Hepatocyte (in vitro differentiated cells): ENCODE data around the gene CCR5. TPM values are rescaled to one million over a fixed set of nuclear protein-coding genes. Genes with fewer than 3 reads are reported as not detected.
A peak's percentile ranks its signal among the peaks of the same experiment; 100 is the strongest.
"Not testable (repeated sequence)": the region's sequence is repeated elsewhere in the genome, so short reads cannot be mapped to it uniquely, and the experiment has no call there.

Experiments used
- DNase-seq: peaks from one replicate; pipeline ENCODE4 v3.0.0-alpha.2; 2016; ENCODE audit warnings: low spot score
- H2AFZ ChIP-seq: fragments of 200-600 bp; sonication (generic); 2 replicates; pipeline ENCODE4 v1.6.0; 2016; ENCODE audit warnings: antibody characterized with exemption, mild to moderate bottlenecking
- H3K27ac ChIP-seq: fragments of 200-600 bp; sonication (generic); 2 replicates; pipeline ENCODE4 v1.5.1; 2016; ENCODE audit warnings: mild to moderate bottlenecking
- H3K27me3 ChIP-seq: fragments of 200-600 bp; sonication (generic); 2 replicates; pipeline ENCODE4 v1.6.1; 2016
- H3K36me3 ChIP-seq: fragments of 200-600 bp; sonication (generic); replicated peaks from 2 replicates; pipeline ENCODE4 v1.5.1; 2016; ENCODE audit warnings: low read depth; ENCODE audit not compliant: insufficient read depth
- H3K4me1 ChIP-seq: fragments of 200-600 bp; sonication (generic); 2 replicates; pipeline ENCODE4 v1.5.1; 2016; ENCODE audit warnings: mild to moderate bottlenecking, moderate library complexity; ENCODE audit not compliant: insufficient read depth
- H3K4me2 ChIP-seq: fragments of 200-600 bp; sonication (generic); 2 replicates; pipeline ENCODE4 v1.6.0; 2016
- H3K4me3 ChIP-seq: fragments of 200-600 bp; sonication (generic); 2 replicates; pipeline ENCODE4 v1.5.1; 2016; ENCODE audit warnings: mild to moderate bottlenecking
- H3K79me2 ChIP-seq: fragments of 200-600 bp; sonication (generic); 2 replicates; pipeline ENCODE4 v1.6.0; 2017; ENCODE audit warnings: mild to moderate bottlenecking
- H3K9me2 ChIP-seq: fragments of 200-600 bp; sonication (generic); replicated peaks from 2 replicates; pipeline ENCODE4 v1.6.0; 2017; ENCODE audit warnings: mild to moderate bottlenecking; ENCODE audit not compliant: insufficient read depth
- H3K9me3 ChIP-seq: fragments of 200-600 bp; sonication (generic); 2 replicates; pipeline ENCODE4 v1.5.1; 2016; ENCODE audit warnings: low read depth, mild to moderate bottlenecking
- H4K20me1 ChIP-seq: fragments of 200-600 bp; sonication (generic); 2 replicates; pipeline ENCODE4 v1.6.0; 2016; ENCODE audit warnings: mild to moderate bottlenecking; ENCODE audit not compliant: insufficient read depth, poor library complexity, severe bottlenecking
- EZH2 ChIP-seq: fragments of 200-600 bp; sonication (generic); IDR thresholded peaks from 2 replicates; pipeline ENCODE4 v1.6.1; 2016; ENCODE audit warnings: antibody characterized with exemption, mild to moderate bottlenecking, borderline replicate concordance
- EZH2phosphoT487 ChIP-seq: fragments of 200-600 bp; sonication (generic); IDR thresholded peaks from one replicate; pipeline ENCODE4 v1.6.1; 2018; ENCODE audit warnings: antibody characterized with exemption, mild to moderate bottlenecking, low read depth, moderate library complexity; ENCODE audit not compliant: unreplicated experiment, severe bottlenecking
- WGBS: methylation state at CpG from one replicate; pipeline ENCODE4 v1.1.6; 2016; ENCODE audit warnings: low lambda C conversion rate; ENCODE audit errors: missing lambda C conversion rate; 5-methylcytosine and 5-hydroxymethylcytosine counted together
- polyA plus RNA-seq: library from polyadenylated mRNA; unstranded; fragments of >200 nt; fragmentation: Nextera tagmentation; extraction: Ambion mirVana; gene quantifications from 2 replicates; pipeline ENCODE4 v1.2.1, GENCODE V29; 2016
- total RNA-seq: library from RNA; depleted of rRNA; stranded (reverse); fragments of >200 nt; gene quantifications from 2 replicates; pipeline ENCODE4 v1.2.3, GENCODE V29; 2014
- TF ChIP-seq, protein P1 (sequence below): fragments of 200-600 bp; sonication (generic); IDR thresholded peaks from 2 replicates; pipeline ENCODE4 v1.5.1; 2016; ENCODE audit warnings: antibody characterized with exemption, mild to moderate bottlenecking; ENCODE audit not compliant: poor library complexity

Gene CCR5
- total and polyA plus RNA-seq, 2 experiments from 2014 or later: 0.07 TPM; not detected in 1

DNA sequence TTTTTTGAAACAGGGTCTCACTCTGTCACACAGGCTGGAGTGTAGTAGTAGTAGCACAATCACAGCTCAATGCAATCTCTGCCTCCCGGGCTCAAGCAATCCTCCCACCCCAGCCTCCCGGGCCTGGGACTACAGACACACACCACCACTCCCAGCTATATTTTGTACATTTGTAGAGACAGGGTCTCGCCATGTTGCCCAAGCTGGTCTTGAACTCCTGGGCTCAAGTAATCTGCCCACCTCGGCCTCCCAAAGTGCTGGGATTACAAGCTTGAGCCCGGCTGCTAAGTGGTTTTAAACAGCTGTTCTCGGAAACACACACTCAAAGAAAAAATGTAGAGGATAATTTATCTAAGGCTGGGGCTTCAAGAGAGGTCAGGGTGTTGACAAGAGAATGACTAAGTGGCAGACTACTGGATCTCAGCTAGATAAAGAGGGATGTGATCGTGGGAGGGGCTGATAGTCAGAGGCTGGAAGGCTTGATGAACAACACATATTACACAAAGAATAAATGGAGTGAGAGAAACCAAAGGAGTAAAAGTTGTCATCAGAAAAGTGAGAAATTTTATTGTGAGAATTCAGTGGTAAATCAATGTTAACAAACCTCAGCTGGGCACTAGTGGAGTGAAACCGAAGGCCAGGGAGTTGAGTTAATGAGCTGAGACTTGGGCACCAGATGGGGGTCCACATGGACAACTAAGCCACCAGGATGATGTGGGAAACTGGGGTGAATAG lies 29.4 kb downstream of the CCR5 start:
- Histone ChIP-seq H3K9me3 (no peaks in the 10 kb centered on the region), H4K20me1 (no peaks in the 10 kb centered on the region), H3K27me3 (peaks cover 18% of the 10 kb centered on the region), H3K4me2 (no peak overlapping the region), H3K9me2 (no peaks in the 10 kb centered on the region), H2AFZ (no peak overlapping the region), H3K36me3 (no peaks in the 10 kb centered on the region), H3K4me3 (no peak overlapping the region), H3K79me2 (no peaks in the 10 kb centered on the region), H3K4me1 (no peaks in the 10 kb centered on the region), H3K27ac (peak overlapping the region; percentile 36)
- TF ChIP-seq EZH2 (no peak), EZH2phosphoT487 (peak; percentile 74)
- TF ChIP-seq, protein P1, sequence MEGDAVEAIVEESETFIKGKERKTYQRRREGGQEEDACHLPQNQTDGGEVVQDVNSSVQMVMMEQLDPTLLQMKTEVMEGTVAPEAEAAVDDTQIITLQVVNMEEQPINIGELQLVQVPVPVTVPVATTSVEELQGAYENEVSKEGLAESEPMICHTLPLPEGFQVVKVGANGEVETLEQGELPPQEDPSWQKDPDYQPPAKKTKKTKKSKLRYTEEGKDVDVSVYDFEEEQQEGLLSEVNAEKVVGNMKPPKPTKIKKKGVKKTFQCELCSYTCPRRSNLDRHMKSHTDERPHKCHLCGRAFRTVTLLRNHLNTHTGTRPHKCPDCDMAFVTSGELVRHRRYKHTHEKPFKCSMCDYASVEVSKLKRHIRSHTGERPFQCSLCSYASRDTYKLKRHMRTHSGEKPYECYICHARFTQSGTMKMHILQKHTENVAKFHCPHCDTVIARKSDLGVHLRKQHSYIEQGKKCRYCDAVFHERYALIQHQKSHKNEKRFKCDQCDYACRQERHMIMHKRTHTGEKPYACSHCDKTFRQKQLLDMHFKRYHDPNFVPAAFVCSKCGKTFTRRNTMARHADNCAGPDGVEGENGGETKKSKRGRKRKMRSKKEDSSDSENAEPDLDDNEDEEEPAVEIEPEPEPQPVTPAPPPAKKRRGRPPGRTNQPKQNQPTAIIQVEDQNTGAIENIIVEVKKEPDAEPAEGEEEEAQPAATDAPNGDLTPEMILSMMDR: no peak
- WGBS: 34% methylated on average over 8 of the region's 8 CpGs
- DNase-seq: peak; percentile 65

- H3K27ac ChIP-seq: no peak overlapping the region
- H3K79me2 ChIP-seq: no peaks in the 10 kb centered on the region
- no peak for TF ChIP-seq EZH2
- TF ChIP-seq EZH2phosphoT487: no peak
- TF ChIP-seq, protein P1: no peak
- no peak overlapping the region for H3K4me2 ChIP-seq
- no peak overlapping the region for H2AFZ ChIP-seq
- H3K9me2 ChIP-seq: no peaks in the 10 kb centered on the region
- H3K4me3 ChIP-seq: no peak overlapping the region
- H3K27me3 ChIP-seq: peaks cover 18% of the 10 kb centered on the region
- no peaks in the 10 kb centered on the region for H4K20me1 ChIP-seq
- no peaks in the 10 kb centered on the region for H3K9me3 ChIP-seq
- no peaks in the 10 kb centered on the region for H3K36me3 ChIP-seq
- H3K4me1 ChIP-seq: peaks cover 6% of the 10 kb centered on the region
- 90% methylated on average over 5 of the region's 5 CpGs for WGBS
- DNase-seq: no peak
Measured at GRCh38 chr3:46400846-46401245, 30.1 kb downstream of the CCR5 start.

GRCh38 chr3:46401579-46401978 lies 30.8 kb downstream of the CCR5 start:
- no peak overlapping the region for H2AFZ ChIP-seq
- H4K20me1 ChIP-seq: no peaks in the 10 kb centered on the region
- peaks cover 11% of the 10 kb centered on the region for H3K4me1 ChIP-seq
- WGBS: 86% methylated on average over 2 of the region's 2 CpGs
- no peak overlapping the region for H3K27ac ChIP-seq
- H3K27me3 ChIP-seq: peaks cover 18% of the 10 kb centered on the region
- no peaks in the 10 kb centered on the region for H3K9me3 ChIP-seq
- no peak for DNase-seq
- H3K4me2 ChIP-seq: no peak overlapping the region
- TF ChIP-seq EZH2phosphoT487 (no peak), EZH2 (no peak)
- TF ChIP-seq, protein P1: no peak
- no peaks in the 10 kb centered on the region for H3K36me3 ChIP-seq
- H3K79me2 ChIP-seq: no peaks in the 10 kb centered on the region
- H3K4me3 ChIP-seq: no peak overlapping the region
- H3K9me2 ChIP-seq: no peaks in the 10 kb centered on the region

DNA sequence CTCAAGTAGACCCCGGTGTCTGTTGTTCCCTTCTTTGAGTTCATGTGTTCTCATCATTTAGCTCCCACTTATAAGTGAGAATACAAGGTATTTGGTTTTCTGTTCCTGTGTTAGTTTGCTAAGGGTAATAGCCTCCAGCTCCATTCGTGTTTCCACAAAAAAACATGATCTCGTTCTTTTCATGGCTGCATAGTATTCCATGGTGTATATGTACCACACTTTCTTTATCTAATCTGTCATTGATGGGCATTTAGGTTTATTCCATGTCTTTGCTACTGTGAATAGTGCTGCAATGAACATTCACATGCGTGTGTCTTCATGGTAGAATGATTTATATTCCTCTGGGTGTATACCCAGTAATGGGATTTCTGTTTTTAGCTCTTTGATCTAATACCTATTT lies 32.2 kb downstream of the CCR5 start:
- H3K4me1 ChIP-seq: peaks cover 14% of the 10 kb centered on the region
- not testable (repeated sequence) for H3K27ac ChIP-seq, H3K4me2 ChIP-seq, H3K36me3 ChIP-seq, H3K9me2 ChIP-seq, H3K9me3 ChIP-seq, DNase-seq, H3K79me2 ChIP-seq, H4K20me1 ChIP-seq, H2AFZ ChIP-seq, H3K4me3 ChIP-seq
- WGBS: 91% methylated on average over 4 of the region's 4 CpGs
- peaks cover 13% of the 10 kb centered on the region for H3K27me3 ChIP-seq
